Activated T-cell treated with anti-CD3 and anti-CD28 coated beads, Interleukin-2, amount 50 U/mL, for 72 hours (primary cell): Measurements from ENCODE around the gene FAP. TPM values are rescaled to one million over a fixed set of nuclear protein-coding genes. Genes with fewer than 3 reads are reported as not detected.

Experiments used
- ATAC-seq, 2 donors: fragments of 150-1000 bp; cut with Tn5 transposase; replicated peaks in 1 of 2; 2 replicates each; pipeline ENCODE4 v1.10.0; 2021; ENCODE audit warnings: moderate library complexity in 2 of 2, mild to moderate bottlenecking in 1 of 2
- DNase-seq, 2 donors: peaks; one replicate each; pipeline ENCODE4 v3.0.0; 2021 to 2022; ENCODE audit warnings: mixed read lengths in 1 of 2
- H3K27ac Mint-ChIP-seq: one replicate; pipeline ENCODE4 v1.8.0; 2022; ENCODE audit warnings: mild to moderate bottlenecking, moderate library complexity, mixed read lengths
- H3K27me3 Mint-ChIP-seq: one replicate; pipeline ENCODE4 v1.8.0; 2022; ENCODE audit warnings: low read depth, mixed read lengths
- H3K36me3 Mint-ChIP-seq, 2 donors: one replicate each; pipeline ENCODE4 v1.8.0; 2022; ENCODE audit warnings: mixed read lengths in 2 of 2, mild to moderate bottlenecking in 1 of 2; ENCODE audit not compliant: insufficient read depth in 2 of 2
- H3K4me1 Mint-ChIP-seq: one replicate; pipeline ENCODE4 v1.8.0; 2022; ENCODE audit warnings: low read depth, mixed read lengths
- H3K4me3 Mint-ChIP-seq, 2 donors: one replicate each; pipeline ENCODE4 v1.8.0; 2022; ENCODE audit warnings: mild to moderate bottlenecking in 2 of 2, mixed read lengths in 2 of 2, moderate library complexity in 2 of 2
- H3K9me3 Mint-ChIP-seq, 2 donors: one replicate each; pipeline ENCODE4 v1.8.0; 2022; ENCODE audit warnings: mixed read lengths in 2 of 2
- total RNA-seq, 2 donors: library from RNA; stranded (reverse); gene quantifications; one replicate each; pipeline ENCODE4 v1.2.3, GENCODE V29; 2022

FAP gene
- total RNA-seq, 2 donors from 2014 or later, result not detected

DNA sequence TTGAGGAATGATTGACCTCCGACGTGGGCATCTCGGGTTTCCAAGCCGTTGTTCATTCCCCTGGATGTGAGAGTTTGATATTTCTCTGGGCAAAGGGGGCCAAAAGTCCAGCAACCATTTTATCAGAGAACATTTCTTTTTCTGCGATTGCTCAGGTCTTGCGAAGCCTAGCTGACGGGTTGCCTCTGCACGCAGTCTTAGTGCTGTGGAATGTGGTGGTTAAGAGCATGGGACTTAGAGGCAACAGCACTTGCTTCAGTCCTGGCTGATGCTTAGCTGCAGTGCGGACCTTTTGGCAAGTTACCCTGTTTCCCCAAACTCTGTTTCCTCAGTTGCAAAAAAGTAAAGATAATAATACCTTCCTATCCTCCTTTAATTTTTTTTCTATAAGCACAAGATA, 45.0 kb downstream of the FAP start:
- Mint-ChIP-seq H3K4me1 (no peaks in the 10 kb centered on the region), H3K9me3 (no peaks in the 10 kb centered on the region), H3K27me3 (peaks cover 20% of the 10 kb centered on the region), H3K27ac (no peak overlapping the region), H3K4me3 (no peak overlapping the region), H3K36me3 (no peaks in the 10 kb centered on the region)
- no peak for ATAC-seq
- DNase-seq, result no peak

DNA sequence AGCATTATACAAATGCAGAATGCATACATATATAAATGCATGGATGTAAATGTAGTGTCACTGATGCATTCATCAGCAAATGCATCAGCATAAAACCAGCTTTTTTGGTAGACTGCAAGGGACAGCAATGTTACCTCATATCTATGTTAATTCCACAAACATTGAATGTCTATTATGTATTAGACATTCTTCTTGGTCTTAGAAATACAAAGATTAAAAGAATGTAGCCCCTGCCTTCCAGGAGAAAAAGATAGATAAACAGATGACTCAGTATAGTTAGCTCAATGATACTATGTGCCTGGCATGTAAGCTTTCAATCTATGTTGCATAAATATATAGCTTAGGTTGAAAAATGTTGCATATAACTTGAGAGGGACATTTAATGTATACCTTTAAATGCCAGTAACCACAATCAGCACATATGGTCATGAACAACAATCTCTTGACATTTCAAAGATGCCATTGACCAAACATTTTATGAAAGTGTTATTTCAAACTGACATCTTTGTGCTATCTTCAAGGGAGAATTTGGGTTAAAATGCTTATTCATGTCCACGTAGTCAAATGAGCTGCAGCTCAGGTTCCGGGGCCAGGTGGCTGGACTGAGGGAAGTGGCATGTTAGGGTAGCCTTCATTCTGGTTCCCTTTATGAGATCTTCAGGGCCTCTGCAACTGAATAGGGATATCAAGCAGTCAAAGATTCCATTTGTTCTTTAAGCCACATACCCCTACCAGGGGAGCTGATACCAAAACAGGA, 46.0 kb downstream of the FAP start:
- ATAC-seq (no peak), DNase-seq (no peak)
- Mint-ChIP-seq H3K4me1 (no peaks in the 10 kb centered on the region), H3K27me3 (peaks cover 29% of the 10 kb centered on the region), H3K27ac (no peak overlapping the region), H3K36me3 (no peaks in the 10 kb centered on the region), H3K4me3 (no peak overlapping the region), H3K9me3 (no peaks in the 10 kb centered on the region)

DNA sequence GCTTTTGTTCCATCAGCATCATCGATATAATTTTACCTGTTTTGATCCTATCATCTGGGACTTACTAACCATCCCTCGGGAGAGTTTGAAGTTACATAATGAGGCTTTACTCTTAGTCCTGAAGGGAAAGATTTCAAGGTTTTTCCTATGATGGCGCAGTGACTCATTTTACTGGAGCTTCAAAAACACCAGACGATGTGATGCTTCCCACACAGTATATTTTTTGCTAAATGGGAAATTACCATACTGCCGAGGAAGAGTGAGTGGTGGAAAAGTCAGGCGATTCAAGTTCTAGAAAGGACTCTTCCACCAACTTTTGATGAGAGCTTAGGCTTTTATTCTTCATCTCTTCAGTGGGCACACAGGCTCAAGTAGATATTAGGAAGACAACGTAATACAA, 46.6 kb downstream of the FAP start:
- H3K36me3 Mint-ChIP-seq, result no peaks in the 10 kb centered on the region
- no peak for ATAC-seq
- peak overlapping the region in 1 of 2 donors; percentile 3 for H3K4me3 Mint-ChIP-seq
- H3K27ac Mint-ChIP-seq, result no peak overlapping the region
- H3K4me1 Mint-ChIP-seq, result no peaks in the 10 kb centered on the region
- H3K9me3 Mint-ChIP-seq, result no peaks in the 10 kb centered on the region
- no peak for DNase-seq
- peaks cover 33% of the 10 kb centered on the region for H3K27me3 Mint-ChIP-seq

- ATAC-seq (no peak), DNase-seq (no peak)
- no peaks in the 10 kb centered on the region for H3K36me3 Mint-ChIP-seq
- peaks cover 30% of the 10 kb centered on the region for H3K27me3 Mint-ChIP-seq
- no peaks in the 10 kb centered on the region for H3K9me3 Mint-ChIP-seq
- H3K4me3 Mint-ChIP-seq, result no peak overlapping the region
- H3K4me1 Mint-ChIP-seq, result no peaks in the 10 kb centered on the region
- no peak overlapping the region for H3K27ac Mint-ChIP-seq
Observed at GRCh38 chr2:162188451-162188850, 54.8 kb downstream of the FAP start.

GRCh38 chr2:162185541-162186232, 57.6 kb downstream of the FAP start:
- no peak for ATAC-seq
- no peaks in the 10 kb centered on the region for H3K4me1 Mint-ChIP-seq

GRCh38 chr2:162184821-162185450, 58.3 kb downstream of the FAP start:
- H3K36me3 Mint-ChIP-seq, result no peaks in the 10 kb centered on the region
- H3K9me3 Mint-ChIP-seq, result no peaks in the 10 kb centered on the region
- H3K4me3 Mint-ChIP-seq, result no peak overlapping the region
- peaks cover 9% of the 10 kb centered on the region for H3K27me3 Mint-ChIP-seq
- ATAC-seq (no peak), DNase-seq (no peak)
- no peak overlapping the region for H3K27ac Mint-ChIP-seq
- no peaks in the 10 kb centered on the region for H3K4me1 Mint-ChIP-seq

More at GRCh38 chr2:162185541-162186232, 57.6 kb downstream of the FAP start:
- DNase-seq, result no peak
- Mint-ChIP-seq H3K4me3 (no peak overlapping the region), H3K9me3 (no peaks in the 10 kb centered on the region), H3K27ac (no peak overlapping the region), H3K27me3 (peaks cover 10% of the 10 kb centered on the region), H3K36me3 (no peaks in the 10 kb centered on the region)

DNA sequence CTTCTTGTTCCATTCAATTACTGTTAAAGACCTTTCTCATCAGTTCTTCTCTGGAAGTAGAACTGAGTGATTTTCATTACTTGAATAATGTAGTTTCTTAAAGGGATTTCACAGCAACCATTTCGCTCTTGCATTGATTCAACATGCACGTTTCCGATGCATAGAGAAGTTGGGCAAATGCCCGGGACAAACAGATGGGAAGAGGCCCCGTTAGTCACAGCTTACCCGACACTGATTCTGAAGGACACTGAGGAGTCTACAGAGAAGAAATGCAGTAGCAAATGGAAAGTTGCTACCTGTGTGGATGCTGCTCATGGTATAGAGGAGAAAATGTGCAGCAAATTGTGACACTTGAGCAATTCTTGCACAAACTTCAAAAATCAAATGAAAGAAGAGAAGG, 58.9 kb downstream of the FAP start:
- ATAC-seq (no peak), DNase-seq (no peak)
- Mint-ChIP-seq H3K36me3 (no peaks in the 10 kb centered on the region), H3K9me3 (no peaks in the 10 kb centered on the region), H3K27ac (no peak overlapping the region), H3K4me1 (no peaks in the 10 kb centered on the region), H3K27me3 (peaks cover 9% of the 10 kb centered on the region), H3K4me3 (no peak overlapping the region)

DNA sequence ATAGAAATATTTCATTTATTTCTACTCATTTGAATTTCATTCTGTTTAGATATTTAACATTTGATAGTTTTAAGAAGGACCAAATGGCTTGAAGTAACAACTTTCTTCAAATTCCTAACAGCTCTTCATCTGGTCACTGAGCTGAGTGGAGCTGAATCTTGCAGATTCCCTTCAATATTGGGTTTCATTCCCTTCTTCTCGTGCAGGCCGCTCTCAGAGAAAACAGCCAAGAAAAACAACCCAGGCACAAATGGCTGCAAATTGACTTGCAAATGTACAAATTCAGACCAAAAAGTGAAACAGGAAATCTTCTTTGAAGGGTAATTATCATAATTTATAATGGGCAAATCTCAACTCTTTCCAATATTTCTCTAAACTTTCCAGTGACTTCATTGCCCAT, 60.9 kb downstream of the FAP start:
- H3K36me3 Mint-ChIP-seq, result no peaks in the 10 kb centered on the region
- H3K4me3 Mint-ChIP-seq, result no peak overlapping the region
- no peaks in the 10 kb centered on the region for H3K9me3 Mint-ChIP-seq
- no peak overlapping the region for H3K27ac Mint-ChIP-seq
- DNase-seq, result no peak
- no peak for ATAC-seq
- H3K4me1 Mint-ChIP-seq, result no peaks in the 10 kb centered on the region
- peaks cover 9% of the 10 kb centered on the region for H3K27me3 Mint-ChIP-seq

DNA sequence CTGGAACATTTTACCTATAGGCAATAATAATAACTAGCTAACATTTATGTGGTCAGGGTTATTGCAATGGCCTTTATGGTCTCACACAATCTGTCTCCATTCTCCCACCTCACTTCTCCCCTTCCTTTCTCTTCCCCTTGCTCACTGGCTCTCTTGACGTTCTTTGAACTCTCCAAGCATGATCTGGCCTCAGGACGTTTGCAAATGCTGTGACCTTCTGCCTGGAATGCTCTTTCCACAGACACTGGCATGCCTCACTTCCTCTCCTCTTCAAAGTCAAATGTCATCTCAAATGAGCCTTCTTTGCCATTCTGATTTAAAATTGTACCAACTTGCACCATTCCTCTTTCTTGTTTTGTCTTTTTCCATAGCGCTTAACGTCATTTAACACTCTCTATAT, 65.9 kb downstream of the FAP start:
- peaks cover 18% of the 10 kb centered on the region for H3K27me3 Mint-ChIP-seq
- no peak overlapping the region for H3K27ac Mint-ChIP-seq
- no peak for DNase-seq
- no peaks in the 10 kb centered on the region for H3K36me3 Mint-ChIP-seq
- ATAC-seq, result no peak
- H3K4me1 Mint-ChIP-seq, result peaks cover 6% of the 10 kb centered on the region
- no peaks in the 10 kb centered on the region for H3K9me3 Mint-ChIP-seq
- H3K4me3 Mint-ChIP-seq, result no peak overlapping the region

GRCh38 chr2:162175714-162176113, 67.5 kb downstream of the FAP start:
- H3K9me3 Mint-ChIP-seq, result no peaks in the 10 kb centered on the region
- H3K27me3 Mint-ChIP-seq, result peaks cover 15% of the 10 kb centered on the region
- no peak overlapping the region for H3K27ac Mint-ChIP-seq
- peaks cover 9% of the 10 kb centered on the region for H3K4me1 Mint-ChIP-seq
- H3K36me3 Mint-ChIP-seq, result no peaks in the 10 kb centered on the region
- DNase-seq (no peak), ATAC-seq (no peak)
- no peak overlapping the region for H3K4me3 Mint-ChIP-seq

GRCh38 chr2:162174746-162175145, 68.5 kb downstream of the FAP start:
- peaks cover 11% of the 10 kb centered on the region for H3K27me3 Mint-ChIP-seq
- peaks cover 11% of the 10 kb centered on the region for H3K4me1 Mint-ChIP-seq
- no peak overlapping the region for H3K27ac Mint-ChIP-seq
- ATAC-seq (no peak), DNase-seq (no peak)
- no peak overlapping the region for H3K4me3 Mint-ChIP-seq
- H3K36me3 Mint-ChIP-seq, result no peaks in the 10 kb centered on the region
- no peaks in the 10 kb centered on the region for H3K9me3 Mint-ChIP-seq

DNA sequence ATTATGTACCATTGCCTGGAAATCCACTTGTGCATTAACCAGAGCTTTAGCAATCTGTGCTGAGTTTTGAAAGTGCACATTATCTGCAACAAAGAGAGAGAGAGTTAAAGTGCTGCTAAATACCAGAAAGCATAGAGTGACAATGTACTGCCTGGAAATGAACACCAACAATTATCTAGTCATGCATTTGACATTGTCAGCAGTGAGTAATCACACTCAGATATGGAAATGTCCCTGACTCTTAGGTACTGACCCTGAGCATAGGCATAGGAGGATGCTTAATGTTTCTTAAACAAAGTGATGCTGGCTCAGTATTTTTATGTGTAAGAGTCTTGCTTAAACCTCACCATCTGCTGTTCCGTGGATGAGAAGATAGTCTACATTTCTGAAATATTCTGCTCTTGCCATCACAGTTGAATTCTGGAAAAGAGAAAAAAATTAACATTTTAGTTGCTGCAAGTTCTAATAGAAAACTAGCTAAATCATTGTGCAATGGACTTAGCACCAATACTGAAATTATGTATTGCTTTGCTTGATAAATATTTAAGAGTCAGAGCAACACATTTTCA, 70.4 kb downstream of the FAP start:
- ATAC-seq, result peak; percentile 86 to 98
- no peak for DNase-seq
- Mint-ChIP-seq H3K27me3 (peaks cover 17% of the 10 kb centered on the region), H3K27ac (no peak overlapping the region), H3K4me3 (no peak overlapping the region), H3K9me3 (no peaks in the 10 kb centered on the region), H3K36me3 (no peaks in the 10 kb centered on the region), H3K4me1 (peaks cover 11% of the 10 kb centered on the region)

DNA sequence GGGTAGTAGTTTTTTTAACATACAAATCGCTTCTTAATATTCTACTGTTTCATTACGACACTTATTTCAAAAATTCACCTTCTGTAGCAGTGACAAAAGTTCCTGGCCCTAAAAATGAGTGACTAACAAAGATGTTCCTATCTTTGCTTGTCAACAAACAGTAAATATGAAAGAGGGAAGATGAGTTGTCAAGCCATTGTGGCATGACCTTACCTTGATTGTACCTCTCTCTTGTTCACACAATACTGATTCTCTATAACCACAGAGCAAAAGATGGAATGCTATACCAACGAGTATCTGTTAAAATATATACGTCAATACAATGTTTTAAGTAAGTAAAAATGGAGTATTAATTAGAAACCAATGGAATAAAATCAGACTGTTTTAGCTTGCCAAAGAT, 76.5 kb downstream of the FAP start:
- peak; percentile 46 to 80 for ATAC-seq
- peaks cover 20% of the 10 kb centered on the region for H3K27me3 Mint-ChIP-seq

More for the DNA sequence above, 76.5 kb downstream of the FAP start:
- DNase-seq, result no peak
- Mint-ChIP-seq H3K9me3 (no peaks in the 10 kb centered on the region), H3K4me3 (peak overlapping the region in 1 of 2 donors; percentile 6), H3K4me1 (peaks cover 26% of the 10 kb centered on the region), H3K27ac (no peak overlapping the region), H3K36me3 (no peaks in the 10 kb centered on the region)
